ENCODE results near the gene HOXD1. TPM values are rescaled to one million over a fixed set of nuclear protein-coding genes. Genes with fewer than 3 reads are reported as not detected.

The HOXD1 gene
- total RNA-seq, 1 donor from 2014 or later, result not detected

- no peak for TF ChIP-seq CTCF (IDR thresholded peaks at IDR 0.05; ENCODE audit: unreplicated experiment)
- no peaks in the 10 kb centered on the region for H3K36me3 Mint-ChIP-seq (ENCODE audit: insufficient read depth)
- no peak overlapping the region for H3K4me3 Mint-ChIP-seq (ENCODE audit: low read depth)
- peaks cover 84% of the 10 kb centered on the region for H3K27me3 Mint-ChIP-seq
- no peak overlapping the region for H3K27ac Mint-ChIP-seq
- no peaks in the 10 kb centered on the region for H3K9me3 Mint-ChIP-seq (ENCODE audit: low read depth)
- H3K4me1 Mint-ChIP-seq (ENCODE audit: low read depth), result peaks cover 8% of the 10 kb centered on the region
- DNase-seq (ENCODE audit: low spot score, unreplicated experiment), result no peak
These were observed 2.4 kb upstream of the HOXD1 start for GRCh38 chr2:176186024-176186423.

- Mint-ChIP-seq H3K4me1 (ENCODE audit: low read depth) (peaks cover 8% of the 10 kb centered on the region), H3K4me3 (ENCODE audit: low read depth) (peak overlapping the region; percentile 41), H3K9me3 (ENCODE audit: low read depth) (no peaks in the 10 kb centered on the region), H3K36me3 (ENCODE audit: insufficient read depth) (no peaks in the 10 kb centered on the region), H3K27ac (no peak overlapping the region), H3K27me3 (peaks cover 88% of the 10 kb centered on the region)
- no peak for DNase-seq (ENCODE audit: low spot score, unreplicated experiment)
- TF ChIP-seq CTCF (IDR thresholded peaks at IDR 0.05; ENCODE audit: unreplicated experiment), result no peak
These were observed 1.1 kb upstream of the HOXD1 start for GRCh38 chr2:176187200-176187898.

- peaks cover 8% of the 10 kb centered on the region for H3K4me1 Mint-ChIP-seq (ENCODE audit: low read depth)
- TF ChIP-seq CTCF (IDR thresholded peaks at IDR 0.05; ENCODE audit: unreplicated experiment), result no peak
- H3K27ac Mint-ChIP-seq, result peak overlapping the region; percentile 16
- no peak for DNase-seq (ENCODE audit: low spot score, unreplicated experiment)
- H3K9me3 Mint-ChIP-seq (ENCODE audit: low read depth), result no peaks in the 10 kb centered on the region
- peak overlapping the region; percentile 29 for H3K4me3 Mint-ChIP-seq (ENCODE audit: low read depth)
- no peaks in the 10 kb centered on the region for H3K36me3 Mint-ChIP-seq (ENCODE audit: insufficient read depth)
- peaks cover 88% of the 10 kb centered on the region for H3K27me3 Mint-ChIP-seq
These were observed 559 bp downstream of the HOXD1 start for GRCh38 chr2:176188774-176189680.

- peaks cover 87% of the 10 kb centered on the region for H3K27me3 Mint-ChIP-seq
- DNase-seq (ENCODE audit: low spot score, unreplicated experiment), result no peak
These were observed 1.5 kb downstream of the HOXD1 start for GRCh38 chr2:176189681-176190641.

More at GRCh38 chr2:176189681-176190641, 1.5 kb downstream of the HOXD1 start:
- peaks cover 8% of the 10 kb centered on the region for H3K4me1 Mint-ChIP-seq (ENCODE audit: low read depth)
- peak overlapping the region; percentile 16 for H3K27ac Mint-ChIP-seq
- no peaks in the 10 kb centered on the region for H3K36me3 Mint-ChIP-seq (ENCODE audit: insufficient read depth)
- H3K9me3 Mint-ChIP-seq (ENCODE audit: low read depth), result no peaks in the 10 kb centered on the region
- TF ChIP-seq CTCF (IDR thresholded peaks at IDR 0.05; ENCODE audit: unreplicated experiment), result no peak
- H3K4me3 Mint-ChIP-seq (ENCODE audit: low read depth), result peak overlapping the region; percentile 29

Data from progenitor cell of endocrine pancreas (in vitro differentiated cells).